A673 (cell line): ENCODE data around the gene STARD13.

ENCODE experiments used
- CTCF ChIP-seq: fragments of 300-800, 200-600 bp; sonication (generic); conservative IDR thresholded peaks from 2 replicates; pipeline ENCODE4 v1.5.1; 2017; ENCODE audit warnings: low read depth, mild to moderate bottlenecking, antibody characterized with exemption, low read length, moderate library complexity, mixed read lengths
- EZH2 ChIP-seq: fragments of 200-600 bp; sonication (generic); IDR thresholded peaks from 2 replicates; pipeline ENCODE4 v1.6.1; 2017; ENCODE audit warnings: borderline replicate concordance, low read depth, mild to moderate bottlenecking, mixed read lengths, antibody characterized with exemption, low read length; ENCODE audit not compliant: poor library complexity, severe bottlenecking

DNA sequence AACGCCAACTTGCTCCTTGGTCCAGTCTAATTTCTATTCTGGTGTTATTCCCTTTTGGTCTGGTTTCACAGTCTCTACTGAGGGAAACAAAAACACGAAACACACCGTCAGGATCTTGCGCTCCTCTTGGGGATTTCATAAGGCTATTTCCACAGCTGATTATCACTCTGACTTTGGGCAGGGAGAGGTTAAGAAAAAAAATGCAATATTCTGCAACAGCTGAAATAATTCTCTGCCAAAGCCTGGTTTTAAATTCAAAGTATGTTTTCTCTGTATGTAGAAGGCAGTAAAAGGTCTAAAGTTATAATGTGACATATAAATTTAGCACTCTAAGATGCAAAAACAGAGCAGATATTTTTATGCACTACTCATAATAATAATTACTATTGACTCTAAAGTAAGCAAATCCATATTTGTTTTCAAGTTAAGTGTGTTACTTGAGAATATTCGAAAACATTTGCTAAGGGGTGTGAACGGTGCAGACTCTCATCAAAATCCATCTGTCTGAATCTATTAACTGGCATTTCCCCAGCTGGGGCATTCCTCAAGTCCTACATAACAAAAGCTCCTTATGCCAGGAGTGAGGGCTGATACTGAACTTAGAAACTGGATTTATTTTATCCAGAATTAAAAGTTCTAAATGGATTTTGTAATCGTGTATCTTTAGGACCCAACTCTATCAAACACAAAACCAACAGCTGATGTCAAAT lies 38.4 kb upstream of the STARD13 start:
- TF ChIP-seq CTCF (no peak), EZH2 (no peak)
